ENCODE measurements around the gene RPRD1B. TPM values are rescaled to one million over a fixed set of nuclear protein-coding genes. Genes with fewer than 3 reads are reported as not detected.

RPRD1B gene
- total and polyA plus RNA-seq, 2 of the 13 experiments (the other 11 are each of a cell fraction or from before 2014, with no cell fraction given) = 31.1 to 41.5 TPM

GRCh38 chr20:38095017-38095686, 61.6 kb downstream of the RPRD1B start (continued):
- TF ChIP-seq GZF1 (CRISPR knock-in tag; IDR thresholded peaks at IDR 0.05) = no peak
- peak; percentile 49; the same call in 1 of the 2 replicates for TF ChIP-seq SOX5 (CRISPR knock-in tag; IDR thresholded peaks at IDR 0.05; ENCODE audit: borderline replicate concordance)
- TF ChIP-seq SMC3 (IDR thresholded peaks at IDR 0.05; ENCODE audit: low read length) = no peak
- TF ChIP-seq KDM1A (CRISPR knock-in tag; IDR thresholded peaks at IDR 0.05) = no peak; the same call in 1 of the 2 replicates
- TF ChIP-seq NR2F6 (IDR thresholded peaks at IDR 0.05) = peak; percentile 83
- TF ChIP-seq NR2F6 (CRISPR knock-in tag; IDR thresholded peaks at IDR 0.05) = peak; percentile 78
- 0 out of 2 replicates have a peak, but pooled peaks have one; percentile 60 for TF ChIP-seq ZNF724P (CRISPR knock-in tag; IDR thresholded peaks at IDR 0.05; ENCODE audit: borderline replicate concordance)
- TF ChIP-seq HNRNPK (IDR thresholded peaks at IDR 0.05; ENCODE audit: low read depth, low read length, poor library complexity, severe bottlenecking) = no peak
- no peak for TF ChIP-seq YEATS4 (CRISPR knock-in tag; IDR thresholded peaks at IDR 0.05; ENCODE audit: borderline replicate concordance)
- TF ChIP-seq MTA1 (CRISPR knock-in tag; IDR thresholded peaks at IDR 0.05; ENCODE audit: borderline replicate concordance) = no peak
- TF ChIP-seq ZNF18 (CRISPR knock-in tag; IDR thresholded peaks at IDR 0.05; ENCODE audit: insufficient replicate concordance) = no peak
- no peak for TF ChIP-seq RBM39 (IDR thresholded peaks at IDR 0.05; ENCODE audit: low read depth, low read length, poor library complexity, severe bottlenecking)
- no peak for TF ChIP-seq CENPX (CRISPR knock-in tag; IDR thresholded peaks at IDR 0.05)
- no peak for TF ChIP-seq ELK4 (CRISPR knock-in tag; IDR thresholded peaks at IDR 0.05; ENCODE audit: borderline replicate concordance)
- peak; percentile 75 for TF ChIP-seq ARID5B (CRISPR knock-in tag; IDR thresholded peaks at IDR 0.05)
- no peak for TF ChIP-seq SALL2 (CRISPR knock-in tag; IDR thresholded peaks at IDR 0.05)
- no peak for TF ChIP-seq PHB2 (IDR thresholded peaks at IDR 0.05; ENCODE audit: partially characterized antibody)
- TF ChIP-seq ZNF138 (CRISPR knock-in tag; IDR thresholded peaks at IDR 0.05; ENCODE audit: low read depth) = no peak
- no peak for TF ChIP-seq SRSF9 (IDR thresholded peaks at IDR 0.05; ENCODE audit: borderline replicate concordance, insufficient read depth, low read depth, low read length, poor library complexity, severe bottlenecking)
- peak; percentile 55 for TF ChIP-seq HNF4A (CRISPR knock-in tag; IDR thresholded peaks at IDR 0.05)
- TF ChIP-seq, protein P1, sequence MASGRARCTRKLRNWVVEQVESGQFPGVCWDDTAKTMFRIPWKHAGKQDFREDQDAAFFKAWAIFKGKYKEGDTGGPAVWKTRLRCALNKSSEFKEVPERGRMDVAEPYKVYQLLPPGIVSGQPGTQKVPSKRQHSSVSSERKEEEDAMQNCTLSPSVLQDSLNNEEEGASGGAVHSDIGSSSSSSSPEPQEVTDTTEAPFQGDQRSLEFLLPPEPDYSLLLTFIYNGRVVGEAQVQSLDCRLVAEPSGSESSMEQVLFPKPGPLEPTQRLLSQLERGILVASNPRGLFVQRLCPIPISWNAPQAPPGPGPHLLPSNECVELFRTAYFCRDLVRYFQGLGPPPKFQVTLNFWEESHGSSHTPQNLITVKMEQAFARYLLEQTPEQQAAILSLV (CRISPR knock-in tag; IDR thresholded peaks at IDR 0.05; ENCODE audit: borderline replicate concordance) = no peak
- no peak for TF ChIP-seq ZBTB1 (CRISPR knock-in tag; IDR thresholded peaks at IDR 0.05; ENCODE audit: borderline replicate concordance)
- no peak for TF ChIP-seq SMAD3 (CRISPR knock-in tag; IDR thresholded peaks at IDR 0.05)
